ENCODE data around the gene RAI14.
"Not testable (repeated sequence)": the region's sequence is repeated elsewhere in the genome, so short reads cannot be mapped to it uniquely, and the experiment has no call there.

The RAI14 gene

GRCh38 chr5:34731435-34732232 is 75.5 kb downstream of the RAI14 start:
- no peak for DNase-seq (ENCODE audit: low read depth in 2 of 2)

GRCh38 chr5:34734326-34734725 is 78.2 kb downstream of the RAI14 start:
- DNase-seq (ENCODE audit: low read depth in 2 of 2), result no peak

- DNase-seq (ENCODE audit: low read depth in 2 of 2), result no peak
Observed at GRCh38 chr5:34735491-34736426, 79.6 kb downstream of the RAI14 start.

GRCh38 chr5:34736445-34737115 is 80.5 kb downstream of the RAI14 start:
- no peak for DNase-seq (ENCODE audit: low read depth in 2 of 2)

- DNase-seq (ENCODE audit: low read depth in 2 of 2), result no peak
Observed at GRCh38 chr5:34737731-34738130, 81.6 kb downstream of the RAI14 start.

GRCh38 chr5:34738381-34738780 is 82.3 kb downstream of the RAI14 start:
- DNase-seq (ENCODE audit: low read depth in 2 of 2), result no peak

- no peak for DNase-seq (ENCODE audit: low read depth in 2 of 2)
Observed at GRCh38 chr5:34740389-34740806, 84.3 kb downstream of the RAI14 start.

- no peak for DNase-seq (ENCODE audit: low read depth in 2 of 2)
Observed at GRCh38 chr5:34742061-34742460, 85.9 kb downstream of the RAI14 start.

GRCh38 chr5:34743878-34744277 is 87.8 kb downstream of the RAI14 start:
- DNase-seq (ENCODE audit: low read depth in 2 of 2), result no peak

GRCh38 chr5:34748431-34748830 is 92.3 kb downstream of the RAI14 start:
- DNase-seq (ENCODE audit: low read depth in 2 of 2), result no peak

GRCh38 chr5:34749431-34749873 is 93.3 kb downstream of the RAI14 start:
- DNase-seq (ENCODE audit: low read depth in 2 of 2), result no peak

- DNase-seq (ENCODE audit: low read depth in 2 of 2), result no peak
Observed at GRCh38 chr5:34750206-34750605, 94.1 kb downstream of the RAI14 start.

GRCh38 chr5:34751807-34752736 is 95.9 kb downstream of the RAI14 start:
- DNase-seq (ENCODE audit: low read depth in 2 of 2), result no peak

- DNase-seq (ENCODE audit: low read depth in 2 of 2), result not testable (repeated sequence)
Observed at GRCh38 chr5:34753236-34753635, 97.1 kb downstream of the RAI14 start.

GRCh38 chr5:34755926-34756325 is 99.8 kb downstream of the RAI14 start:
- DNase-seq (ENCODE audit: low read depth in 2 of 2), result no peak

GRCh38 chr5:34756781-34757624 is 100.9 kb downstream of the RAI14 start:
- no peak for DNase-seq (ENCODE audit: low read depth in 2 of 2)

GRCh38 chr5:34758514-34758913 is 102.4 kb downstream of the RAI14 start:
- no peak for DNase-seq (ENCODE audit: low read depth in 2 of 2)

GRCh38 chr5:34759213-34759612 is 103.1 kb downstream of the RAI14 start:
- not testable (repeated sequence) for DNase-seq (ENCODE audit: low read depth in 2 of 2)

GRCh38 chr5:34765662-34766061 is 109.5 kb downstream of the RAI14 start:
- no peak for DNase-seq (ENCODE audit: low read depth in 2 of 2)

GRCh38 chr5:34767180-34767579 is 111.1 kb downstream of the RAI14 start:
- no peak for DNase-seq (ENCODE audit: low read depth in 2 of 2)

Measured in stimulated activated CD4-positive, alpha-beta T cell treated with anti-CD3 and anti-CD28 coated beads, Interleukin-1b, Interleukin-23, amount 100 ng/mL, for 1 hour (primary cell).